Measurements from ENCODE around the gene CCDC60.

CCDC60 gene

DNA sequence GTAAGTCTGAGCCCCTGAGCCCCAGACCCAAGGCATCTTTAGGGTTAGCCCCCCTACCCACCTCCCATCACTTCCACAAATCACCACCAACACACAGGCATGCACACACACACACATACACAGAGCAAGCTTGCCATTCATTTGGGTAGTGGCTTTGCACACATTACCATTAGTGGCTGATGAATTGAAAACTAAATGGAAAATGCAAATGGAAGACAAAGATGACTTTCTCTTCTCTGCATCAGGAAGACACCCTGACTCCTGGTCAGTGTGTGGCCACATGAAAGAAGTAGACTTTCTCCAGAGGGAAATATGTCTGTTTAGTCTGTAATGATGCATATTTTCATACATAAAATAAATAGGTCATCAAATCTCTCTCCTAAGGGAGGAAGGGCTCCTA, 55.2 kb downstream of the CCDC60 start:
- DNase-seq = no peak

DNA sequence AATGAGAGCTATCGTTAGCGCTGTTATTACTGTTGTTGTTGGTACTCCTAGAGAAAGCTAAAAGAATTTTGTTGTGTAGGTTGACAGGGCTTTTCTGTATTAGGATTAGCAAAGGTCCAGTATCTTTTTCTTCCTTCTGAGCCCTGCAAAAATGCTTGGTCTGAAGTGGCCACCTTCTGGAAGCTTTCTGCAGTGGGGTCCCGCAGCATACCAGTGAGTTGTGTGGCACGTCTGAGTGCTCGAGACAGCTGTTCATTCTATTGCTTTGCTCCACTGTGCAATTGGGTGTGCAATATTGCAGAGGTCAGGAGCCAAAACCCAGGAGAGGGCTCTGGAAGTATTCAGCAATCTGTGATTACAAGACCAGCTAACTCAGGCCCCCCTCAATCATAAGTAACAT, 57.1 kb downstream of the CCDC60 start:
- no peak for DNase-seq

DNA sequence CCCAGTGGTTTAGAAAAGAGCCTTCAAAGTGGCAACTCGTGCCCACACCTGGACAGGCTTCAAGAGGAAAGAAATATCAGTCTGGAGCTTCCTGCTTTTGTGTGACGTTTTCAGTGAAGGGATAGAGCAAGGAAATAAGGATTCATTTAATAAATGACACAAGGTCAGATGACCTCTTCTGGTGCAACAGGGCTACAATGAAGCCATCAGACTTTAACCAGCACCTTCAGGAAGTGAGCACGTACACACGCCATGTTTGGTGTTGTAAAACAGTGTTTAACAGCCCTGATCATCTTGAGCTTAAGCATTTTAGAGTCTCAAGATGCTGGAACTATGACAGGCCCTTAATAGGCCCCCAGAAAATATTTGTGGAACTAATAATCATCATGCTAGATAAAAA, 59.1 kb downstream of the CCDC60 start:
- DNase-seq = no peak

DNA sequence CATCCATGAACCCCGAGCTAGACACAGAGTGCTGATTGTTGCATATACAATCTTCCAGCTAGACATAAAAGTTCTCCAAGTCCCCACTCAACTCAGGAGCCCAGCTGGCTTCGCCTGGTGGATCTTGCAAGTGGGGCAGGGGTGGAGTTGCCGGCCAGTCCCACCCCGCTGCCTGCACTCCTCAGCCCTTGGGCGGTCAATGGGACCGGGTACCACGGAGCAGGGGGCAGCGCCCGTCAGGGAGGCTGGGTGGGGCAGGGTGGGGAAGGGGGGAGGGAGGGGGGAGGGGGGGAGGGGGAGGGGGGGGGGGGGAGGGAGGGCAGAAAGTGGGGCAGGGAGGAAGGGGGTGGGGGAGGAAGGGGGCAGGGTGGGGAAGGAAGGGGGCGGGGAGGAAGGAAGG, 63.0 kb downstream of the CCDC60 start:
- no peak for DNase-seq

DNA sequence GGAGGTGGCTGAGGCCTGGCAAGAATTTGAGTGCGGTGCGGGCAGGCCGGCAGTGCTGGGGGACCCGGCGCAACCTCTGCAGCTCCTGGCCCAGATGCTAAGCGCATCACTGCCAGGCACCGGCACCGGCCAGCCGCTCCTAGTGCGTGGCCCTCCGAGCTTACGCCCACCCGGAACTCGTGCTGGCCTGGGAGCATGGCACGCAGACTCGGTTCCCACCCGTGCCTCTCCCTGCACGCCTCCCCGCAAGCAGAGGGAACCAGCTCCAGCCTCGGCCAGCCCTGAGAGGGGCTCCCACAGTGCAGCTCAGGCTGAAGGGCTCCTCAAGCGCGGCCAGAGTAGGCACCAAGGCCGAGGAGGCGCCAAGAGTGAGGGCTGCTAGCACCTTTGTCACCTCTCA, 63.7 kb downstream of the CCDC60 start:
- DNase-seq = no peak

DNA sequence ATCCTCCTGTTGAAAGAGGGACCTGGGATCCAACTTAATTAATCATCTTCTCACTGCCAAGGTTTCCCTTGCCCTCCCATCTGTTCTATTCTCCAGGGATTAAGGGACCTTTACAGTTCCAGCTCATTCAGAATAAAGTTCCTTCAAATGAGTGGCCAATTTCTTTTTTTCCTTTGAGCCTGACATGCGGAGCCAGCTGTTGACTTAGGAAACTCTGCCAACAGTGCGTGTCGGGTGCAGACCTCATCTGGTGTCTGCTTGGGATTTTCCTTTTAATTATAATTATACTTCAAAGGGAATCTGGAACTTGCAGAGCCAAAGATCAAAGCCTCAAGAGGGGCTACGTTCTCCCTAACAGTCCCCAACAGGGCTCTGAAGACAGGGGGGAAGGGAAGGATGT, 64.8 kb downstream of the CCDC60 start:
- no peak for DNase-seq

DNA sequence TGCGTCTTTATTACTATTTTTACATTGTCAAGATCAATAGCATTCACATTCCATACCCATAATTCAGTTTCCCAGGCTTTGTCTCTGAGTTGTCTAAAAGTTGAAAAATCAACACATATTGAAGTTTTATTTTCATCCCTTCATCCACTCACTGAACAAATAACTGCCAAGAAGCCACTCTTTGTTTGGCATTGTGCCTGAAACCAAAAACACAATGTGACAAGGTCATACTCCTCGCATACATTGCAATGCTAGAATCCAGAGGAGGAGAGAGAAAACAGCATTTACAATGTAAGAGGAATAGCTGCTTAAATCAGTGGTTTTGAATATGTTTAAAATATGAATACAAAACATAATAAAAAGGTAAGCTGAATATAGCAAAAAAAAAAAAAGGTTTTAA, 71.8 kb downstream of the CCDC60 start:
- no peak for DNase-seq

DNA sequence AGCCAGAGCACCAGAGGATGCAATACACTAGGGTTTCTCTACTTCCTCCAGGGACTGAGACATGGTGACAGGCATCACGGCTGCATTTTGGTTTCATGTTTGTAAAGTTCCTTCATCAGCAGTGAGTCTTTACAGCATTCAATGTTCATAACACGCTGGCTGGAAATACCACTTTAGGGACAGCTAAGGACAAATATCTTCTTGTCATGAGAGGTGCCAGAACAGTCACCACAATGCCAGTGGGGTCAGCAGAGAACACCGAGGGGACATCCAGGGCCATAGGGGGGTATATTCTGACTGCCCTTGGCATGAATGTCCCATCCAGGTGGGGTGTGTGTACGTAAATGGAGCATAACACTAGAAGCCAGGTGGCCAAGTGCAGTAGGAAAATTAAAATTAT, 72.3 kb downstream of the CCDC60 start:
- no peak for DNase-seq

DNA sequence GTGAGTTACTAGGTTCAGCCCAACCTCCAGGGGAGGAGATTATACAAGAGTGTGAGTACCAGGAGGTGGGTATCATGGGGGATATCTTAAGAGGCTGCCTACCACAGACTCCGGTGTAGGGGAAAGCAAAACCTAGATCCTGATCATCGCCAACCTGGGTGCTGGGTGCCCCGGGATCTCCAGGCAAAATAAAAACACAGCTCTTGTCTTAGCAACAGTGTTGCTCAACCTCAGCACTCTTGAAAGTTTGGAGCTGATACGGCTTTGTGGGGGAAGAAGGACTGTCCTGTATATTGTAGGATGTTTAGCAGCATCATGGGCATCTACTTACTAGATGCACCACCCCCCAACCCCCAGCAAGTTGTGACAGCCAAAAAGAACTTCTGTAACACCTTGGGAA, 74.5 kb downstream of the CCDC60 start:
- DNase-seq = no peak

DNA sequence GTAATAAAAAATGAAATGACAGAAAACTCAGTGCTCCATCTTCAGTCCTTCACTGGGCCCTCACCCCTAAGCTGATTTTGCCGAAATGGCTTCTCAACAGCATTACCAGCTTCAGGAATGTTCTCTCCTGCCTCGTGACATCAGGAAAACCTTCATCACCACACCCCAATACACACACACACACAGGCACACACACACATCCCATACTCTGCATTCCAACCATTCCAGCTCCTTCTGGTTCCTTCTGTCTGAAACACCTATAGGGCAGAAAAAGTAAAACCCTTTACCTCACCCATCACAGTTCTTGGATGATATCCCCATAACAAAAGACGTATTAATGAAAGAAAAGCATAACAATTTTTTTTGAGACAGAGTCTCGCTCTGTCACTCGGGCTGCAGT, 75.9 kb downstream of the CCDC60 start:
- no peak for DNase-seq

DNA sequence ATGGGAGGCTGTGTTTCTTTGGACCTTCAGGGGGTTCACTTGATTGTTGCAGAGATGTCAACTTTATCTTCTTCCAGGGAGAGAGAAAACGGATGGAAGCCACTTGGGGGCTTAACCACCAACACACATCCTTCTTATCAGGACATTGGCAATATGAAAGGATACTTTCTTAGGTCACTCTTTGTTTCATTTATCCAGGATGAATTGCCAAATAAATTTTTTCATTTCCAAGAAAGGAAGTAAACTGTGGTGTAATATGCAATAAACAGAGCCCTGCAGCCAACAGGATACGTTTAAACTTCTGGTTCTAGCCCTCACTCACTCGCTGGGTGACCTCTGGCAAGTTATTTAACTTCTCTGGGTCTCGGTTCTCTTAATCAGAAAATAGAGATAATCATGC, 77.8 kb downstream of the CCDC60 start:
- DNase-seq = no peak

DNA sequence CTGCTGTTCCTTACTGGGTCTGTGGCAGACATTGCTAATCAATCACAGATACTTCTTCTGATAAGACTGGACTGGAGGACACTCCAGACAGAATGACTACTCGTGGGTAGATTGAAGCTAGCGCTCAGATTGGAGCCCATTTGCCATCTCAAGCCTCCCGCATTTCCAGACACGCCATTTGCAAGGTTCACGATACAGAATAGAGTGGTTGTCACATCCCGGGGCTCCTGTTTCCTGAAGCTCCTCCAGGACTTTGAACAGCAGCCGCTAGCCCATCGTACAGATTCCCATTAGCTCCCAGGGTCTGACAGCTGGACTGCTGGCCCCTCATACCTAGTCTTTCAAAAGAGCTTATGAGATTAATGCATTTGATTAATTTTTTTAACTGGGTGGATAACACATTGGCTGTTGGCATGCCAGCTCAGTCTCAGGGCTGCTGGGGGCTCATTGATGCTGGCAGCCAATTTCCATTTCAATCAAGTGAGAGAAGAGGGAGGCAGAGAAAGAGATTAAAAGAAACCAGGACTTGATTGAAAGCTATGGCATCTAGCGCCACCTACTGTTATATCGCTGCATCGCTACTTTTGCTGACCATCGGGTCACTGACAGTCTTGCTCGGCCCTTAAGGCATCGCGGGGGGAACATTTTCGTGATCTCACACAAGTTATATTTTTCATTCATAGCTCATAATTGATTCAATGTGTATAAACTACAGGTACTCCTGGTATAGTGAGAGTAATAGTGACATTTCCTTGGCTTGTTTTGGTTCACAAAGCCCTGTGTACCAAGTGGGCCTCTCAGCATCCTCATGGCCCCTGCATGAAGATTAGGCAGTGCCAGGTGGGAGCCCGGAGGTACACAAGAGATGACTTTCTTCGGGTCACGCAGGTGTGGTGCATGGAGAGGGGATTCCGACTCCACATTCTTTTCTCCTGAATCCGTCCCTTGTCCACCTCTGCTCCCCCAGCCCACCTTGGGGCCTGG, 78.6 kb downstream of the CCDC60 start:
- peak; percentile 18 to 37 for DNase-seq

DNA sequence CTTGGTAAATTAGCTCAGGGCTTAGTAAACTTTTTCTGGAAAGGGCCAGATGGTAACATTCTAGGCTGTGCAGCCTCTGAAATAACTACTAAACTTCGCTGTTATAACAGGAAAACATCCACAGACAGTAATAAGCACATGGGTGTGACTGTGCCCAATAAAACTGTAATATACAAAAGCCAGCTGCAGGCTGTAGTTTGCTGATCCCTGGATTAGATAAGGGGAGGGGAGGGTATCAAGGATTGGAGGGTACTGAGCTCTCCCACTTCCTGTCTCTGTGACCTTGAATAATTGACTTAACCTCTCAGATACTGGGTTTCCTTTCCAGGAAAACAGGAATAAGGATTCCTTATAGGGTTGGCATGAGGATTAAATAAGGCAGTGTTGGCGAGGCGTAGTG, 81.2 kb downstream of the CCDC60 start:
- DNase-seq = no peak

DNA sequence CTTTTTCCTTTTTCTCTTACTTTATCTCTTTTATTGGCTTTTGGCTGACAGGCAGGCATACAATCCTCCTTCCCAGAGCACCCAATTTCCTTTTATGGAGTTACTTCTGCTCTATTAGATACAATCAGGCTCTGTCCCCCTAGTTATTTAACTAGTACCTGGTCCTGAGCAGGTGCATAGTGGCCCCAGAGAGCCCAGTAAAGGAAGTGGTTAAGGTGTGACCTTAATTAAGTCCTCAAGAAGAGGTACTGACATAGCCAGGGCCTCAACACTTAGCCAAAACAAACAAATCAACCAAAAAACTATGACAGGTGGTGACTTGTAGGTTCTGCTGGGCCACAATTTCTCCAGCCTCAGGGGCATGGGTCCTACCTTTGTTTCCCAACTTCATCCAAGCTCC, 82.9 kb downstream of the CCDC60 start:
- no peak for DNase-seq

DNA sequence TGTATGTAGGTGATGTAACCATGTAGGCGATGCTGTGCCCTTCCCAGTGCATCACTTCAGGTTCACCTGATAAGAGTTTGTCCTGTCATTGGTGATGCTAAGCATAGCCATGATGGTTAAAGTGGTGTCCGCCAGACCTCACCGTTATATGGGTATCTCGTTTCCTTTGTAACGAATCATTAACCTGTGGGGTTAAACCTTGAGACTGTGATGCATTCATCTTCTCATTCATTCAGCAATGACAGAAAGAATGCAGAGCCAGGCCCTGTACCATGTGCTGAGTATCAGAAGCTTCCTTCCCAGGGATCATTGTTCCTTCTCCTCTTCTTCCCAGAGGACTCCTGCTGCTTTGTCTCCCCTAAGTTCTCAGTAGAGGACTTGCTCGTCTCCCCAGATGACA, 84.9 kb downstream of the CCDC60 start:
- no peak for DNase-seq

DNA sequence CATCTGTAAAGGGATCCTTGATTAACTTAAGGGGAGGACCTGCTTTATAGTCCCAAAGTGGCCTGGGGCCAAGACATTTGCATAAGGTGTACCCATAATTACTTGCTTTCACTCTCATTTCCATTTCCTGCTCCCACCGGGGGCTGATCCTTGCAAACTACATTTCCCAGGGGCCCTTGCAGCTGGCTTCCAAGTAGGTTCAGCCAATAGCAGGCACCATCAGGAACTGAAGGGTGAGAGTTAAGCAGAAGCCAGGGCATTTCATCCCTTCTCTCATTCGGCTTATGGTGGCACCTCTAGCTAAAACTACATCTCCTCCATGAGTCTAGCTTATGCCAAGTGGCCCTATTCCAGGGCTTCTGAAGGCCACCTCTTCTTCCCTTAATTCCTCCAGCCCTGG, 88.8 kb downstream of the CCDC60 start:
- DNase-seq = no peak

DNA sequence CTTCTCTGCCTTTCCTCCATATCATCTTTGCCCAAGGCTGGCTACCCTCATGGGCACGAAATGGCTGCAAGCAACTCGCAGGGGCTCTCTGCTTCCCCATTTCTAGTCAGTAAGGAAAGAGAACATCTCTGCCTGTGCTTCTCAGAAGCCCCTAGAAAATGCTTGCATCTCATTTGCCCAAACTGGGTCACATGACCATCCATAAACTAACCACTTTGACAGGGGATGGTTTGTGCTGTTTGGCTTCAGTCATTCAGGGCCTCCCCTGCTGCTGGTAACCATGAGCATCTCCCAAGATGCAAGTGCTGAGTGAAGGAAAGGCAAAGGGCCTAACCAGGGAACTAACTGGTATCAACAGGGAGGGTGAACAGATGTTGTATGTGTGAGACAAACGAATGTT, 91.1 kb downstream of the CCDC60 start:
- DNase-seq = no peak

DNA sequence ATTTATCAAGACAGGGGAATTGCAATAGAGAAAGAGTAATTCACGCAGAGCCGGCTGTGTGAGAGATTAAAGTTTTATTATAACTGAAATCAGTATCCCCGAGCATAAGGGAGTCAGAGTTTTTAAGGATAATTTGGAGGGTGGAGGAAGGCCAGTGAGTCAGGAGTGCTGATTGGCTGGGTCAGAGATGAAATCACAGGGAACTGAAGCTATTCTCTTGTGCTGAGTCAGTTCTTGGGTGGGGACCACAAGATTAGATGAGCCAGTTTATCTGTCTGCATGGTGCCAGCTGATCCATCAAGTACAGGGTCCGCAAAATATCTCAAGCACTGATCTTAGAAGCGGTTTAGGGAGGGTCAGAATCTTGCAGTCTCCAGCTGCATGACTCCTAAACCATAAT, 96.6 kb downstream of the CCDC60 start:
- DNase-seq = no peak

DNA sequence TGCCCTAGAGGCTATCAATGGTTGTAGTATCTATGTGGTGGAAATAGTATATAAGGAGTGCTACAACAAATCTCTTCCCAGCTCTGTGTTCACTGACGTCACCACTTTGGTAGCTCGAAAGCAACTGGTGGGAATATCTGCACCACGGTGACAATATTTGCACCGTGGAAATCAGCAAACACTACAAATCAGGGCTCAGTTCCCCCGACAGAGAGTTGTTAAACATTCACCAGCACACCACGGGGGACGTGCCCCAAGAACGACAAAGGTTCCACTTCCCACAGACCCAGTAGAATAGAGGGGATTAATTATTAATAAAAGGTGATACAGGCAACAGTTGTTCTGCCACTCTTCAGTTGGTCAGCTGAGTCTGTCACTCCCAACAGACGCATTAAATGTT, 98.4 kb downstream of the CCDC60 start:
- no peak for DNase-seq

DNA sequence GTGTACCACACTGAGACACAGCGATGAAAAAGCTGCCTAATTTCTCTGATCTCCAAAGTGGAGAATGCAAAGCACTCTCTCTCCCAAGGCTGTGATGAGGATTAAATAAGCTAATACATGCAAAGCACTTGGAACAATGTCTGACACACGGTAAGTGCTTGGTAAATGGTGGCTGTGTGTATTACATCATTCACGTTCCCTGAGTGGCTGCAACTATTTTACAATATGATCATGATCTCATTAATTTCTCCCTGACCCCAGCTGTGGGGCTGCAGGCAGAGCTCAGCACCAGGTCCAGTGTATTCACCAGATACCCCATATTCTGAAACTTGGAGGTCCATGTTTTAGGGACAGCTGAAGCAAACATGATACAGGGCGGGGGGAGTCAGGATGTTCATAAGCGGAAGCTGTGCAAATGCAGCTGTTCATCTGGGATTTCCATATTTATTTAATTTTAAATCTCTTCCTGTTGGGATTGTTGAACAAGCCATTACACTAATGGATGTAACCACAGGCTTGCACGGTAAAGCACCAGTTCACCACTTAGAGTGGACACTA, 106.4 kb downstream of the CCDC60 start:
- DNase-seq = no peak

DNA sequence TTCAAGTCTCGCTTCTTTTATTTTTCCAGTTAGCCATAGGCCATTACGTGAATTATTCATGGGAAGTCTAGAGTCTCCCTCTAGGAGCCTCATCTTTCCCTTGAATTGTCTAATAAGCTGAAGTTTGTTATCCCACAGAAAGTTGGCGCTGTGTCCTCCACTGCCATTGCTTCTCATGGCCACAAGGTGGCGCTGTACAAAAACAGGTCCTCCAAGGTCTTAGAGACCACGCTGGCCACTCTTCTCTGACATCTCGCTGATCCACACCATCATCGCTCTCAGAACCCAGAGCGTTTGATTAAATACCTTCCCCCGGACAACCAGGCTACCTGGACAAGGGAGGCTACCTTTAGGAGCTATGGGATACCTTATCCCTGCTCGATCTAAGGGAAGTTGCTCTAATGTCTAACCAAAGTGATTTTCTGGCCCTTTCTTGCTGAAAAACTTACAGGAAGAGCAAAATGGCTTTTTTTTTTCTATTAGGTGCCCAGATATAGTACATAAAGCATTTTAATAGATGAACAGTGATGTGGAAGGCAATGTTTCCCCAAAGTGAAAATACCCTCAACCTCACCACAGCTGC, 110.0 kb downstream of the CCDC60 start:
- DNase-seq = peak; percentile 32 to 35

DNA sequence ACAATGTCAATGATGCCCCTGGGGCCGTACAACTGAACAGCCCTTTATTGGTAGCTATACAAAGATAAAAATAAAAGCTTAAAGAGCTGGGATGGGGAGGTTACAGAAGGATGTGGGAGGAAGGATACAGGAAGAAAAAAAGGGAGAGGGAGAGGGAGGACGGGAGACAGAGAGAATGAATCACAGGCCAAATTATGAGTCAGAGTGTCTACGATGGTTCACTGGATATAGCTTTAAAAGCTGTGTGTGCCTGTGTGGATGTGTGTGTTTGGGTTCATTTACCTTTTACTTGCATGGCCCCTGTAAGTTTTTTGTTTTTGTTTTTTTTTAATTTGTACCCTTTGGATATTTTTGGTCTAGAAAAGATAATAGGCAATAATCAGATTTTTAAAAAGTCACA, 111.9 kb downstream of the CCDC60 start:
- no peak for DNase-seq

DNA sequence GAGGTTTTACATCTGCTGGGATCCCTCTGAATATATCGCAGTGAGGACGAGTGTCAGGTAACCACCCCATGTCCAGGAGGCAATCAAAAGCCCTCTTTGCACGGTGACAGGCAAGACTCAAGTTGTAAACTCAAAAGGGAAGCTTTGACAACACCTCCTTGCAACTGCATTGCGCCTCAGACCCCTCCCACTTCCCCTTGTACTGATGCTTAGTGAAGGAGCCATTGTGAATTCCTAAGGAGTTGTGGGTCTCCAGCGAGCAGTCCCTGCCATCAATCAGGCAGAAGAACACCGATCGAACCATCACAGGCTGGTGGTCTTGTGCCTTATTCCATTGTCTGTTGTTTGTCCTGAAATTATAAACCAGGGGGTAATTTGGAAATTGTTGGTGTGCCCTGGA, 112.6 kb downstream of the CCDC60 start:
- no peak for DNase-seq

DNA sequence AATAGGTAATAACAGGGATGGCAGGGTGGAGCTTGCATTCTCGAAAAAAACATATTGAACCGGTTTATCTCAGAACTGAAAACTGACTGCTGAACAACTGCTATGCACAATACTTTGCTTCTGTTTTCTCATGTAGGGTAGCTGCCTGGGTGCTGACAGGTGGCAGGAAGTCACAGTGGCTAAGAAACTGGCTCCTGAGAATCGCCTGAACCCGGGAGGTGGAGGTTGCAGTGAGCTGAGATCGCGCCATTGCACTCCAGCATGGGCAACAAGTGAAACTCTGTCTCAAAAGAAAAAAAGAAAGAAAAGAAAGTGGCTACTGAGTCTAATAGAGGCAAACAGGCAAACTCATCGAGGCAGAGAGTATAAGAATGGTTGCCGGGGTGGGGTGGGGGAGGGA, 113.1 kb downstream of the CCDC60 start:
- no peak for DNase-seq
